Measurements from ENCODE around the gene SNHG17.
"Not testable (repeated sequence)": the region's sequence is repeated elsewhere in the genome, so short reads cannot be mapped to it uniquely, and the experiment has no call there.

SNHG17 gene

DNA sequence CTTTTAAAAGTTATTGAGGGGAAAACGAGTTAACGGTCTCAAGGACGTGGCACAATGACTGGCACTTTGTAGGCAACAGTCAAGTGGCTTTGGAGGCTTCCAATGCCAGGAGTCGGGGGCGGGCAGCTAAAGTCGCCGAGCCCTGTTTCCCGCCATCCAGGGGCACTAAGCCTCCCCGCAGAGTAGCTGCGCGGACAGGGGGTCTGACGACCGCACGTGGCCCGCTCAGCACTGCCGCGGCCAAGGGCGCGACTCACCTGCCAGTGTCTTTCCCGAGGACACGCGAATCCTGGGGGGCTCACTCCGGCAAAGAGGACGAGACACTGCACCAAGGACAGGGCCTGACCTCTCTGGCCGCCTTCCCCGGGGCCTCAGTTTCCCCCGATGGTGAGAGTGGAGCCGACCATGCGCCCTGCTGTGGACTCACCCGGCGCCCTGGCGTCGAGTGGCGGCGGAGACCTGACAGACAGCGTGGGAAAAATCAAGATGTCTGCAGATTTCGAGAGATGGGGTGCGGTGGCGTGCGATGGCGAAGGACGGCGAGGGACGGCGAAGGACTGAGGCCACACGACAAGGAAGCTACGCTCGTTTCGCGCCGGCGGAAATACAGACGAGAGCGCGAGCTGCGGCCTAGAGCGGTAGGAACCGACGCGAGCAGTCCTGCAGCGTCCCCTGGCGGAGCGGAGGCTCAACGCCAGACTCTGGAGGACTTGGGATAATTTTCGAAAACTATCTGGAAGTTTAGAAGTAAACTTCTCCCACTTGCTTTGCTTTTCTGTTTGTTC is at the start of gene SNHG17:
SNHG17 (minus strand) TSS at position 559 of the 785 bp plus-strand sequence.
- peak; percentile 86 for DNase-seq

DNA sequence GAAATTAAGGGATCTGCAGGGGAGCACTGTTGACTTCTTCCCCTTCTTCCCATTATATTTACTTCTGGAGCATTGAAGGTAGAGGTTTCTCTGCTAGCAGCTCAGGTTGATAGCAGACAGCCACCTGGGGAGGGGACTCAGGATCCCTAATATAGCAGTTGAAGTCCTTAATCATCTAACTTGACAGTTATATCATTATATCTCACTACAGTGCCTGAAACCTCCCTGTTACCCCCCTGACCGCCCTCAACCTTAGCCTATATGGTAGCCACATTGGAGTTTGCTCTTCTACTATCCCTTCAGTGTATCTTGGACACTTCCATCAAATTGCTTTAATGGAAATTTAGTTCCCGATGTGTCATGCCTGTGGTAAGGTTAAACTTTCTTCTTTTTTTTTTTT is 44.5 kb upstream of the SNHG17 start:
- no peak for DNase-seq

DNA sequence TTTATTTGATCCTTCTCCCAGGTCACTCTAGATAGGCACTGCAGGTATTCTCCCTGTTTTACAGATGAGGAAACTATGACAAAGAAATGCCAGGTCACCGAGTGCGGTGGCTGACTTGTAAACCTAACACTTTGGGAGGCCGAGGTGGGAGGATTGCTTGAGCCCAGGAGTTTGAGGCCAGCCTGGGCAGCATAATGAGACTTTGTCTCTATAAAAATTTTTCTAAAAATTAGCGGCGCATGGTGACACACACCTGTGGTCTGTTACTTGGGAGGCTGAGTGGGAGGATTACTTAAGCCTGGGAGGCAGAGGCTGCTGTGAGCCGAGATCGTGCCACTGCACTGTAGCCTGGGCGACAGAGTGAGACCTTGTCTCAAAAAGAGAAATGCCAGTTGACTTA is 42.6 kb upstream of the SNHG17 start:
- DNase-seq, result no peak

DNA sequence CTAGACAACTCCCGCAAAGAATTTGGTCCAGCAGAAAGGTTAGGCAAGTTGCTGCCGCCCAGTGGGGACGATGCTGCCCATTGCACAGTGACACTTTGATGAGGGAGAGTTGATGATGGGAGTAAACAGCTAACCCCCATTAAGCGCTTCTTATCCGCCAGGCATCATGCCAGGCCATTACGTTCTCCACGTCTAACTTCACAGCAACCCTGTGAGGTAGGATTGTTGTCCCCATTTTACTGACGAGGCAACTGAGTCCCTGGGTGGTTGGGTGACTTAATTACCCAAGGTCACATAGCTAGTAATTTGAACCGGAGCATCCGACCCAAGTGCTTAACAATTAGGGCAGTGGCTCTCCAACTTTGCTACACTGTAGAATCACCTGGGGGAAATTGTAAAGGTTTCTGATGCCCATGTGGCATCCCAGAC is 38.3 kb upstream of the SNHG17 start:
- no peak for DNase-seq

DNA sequence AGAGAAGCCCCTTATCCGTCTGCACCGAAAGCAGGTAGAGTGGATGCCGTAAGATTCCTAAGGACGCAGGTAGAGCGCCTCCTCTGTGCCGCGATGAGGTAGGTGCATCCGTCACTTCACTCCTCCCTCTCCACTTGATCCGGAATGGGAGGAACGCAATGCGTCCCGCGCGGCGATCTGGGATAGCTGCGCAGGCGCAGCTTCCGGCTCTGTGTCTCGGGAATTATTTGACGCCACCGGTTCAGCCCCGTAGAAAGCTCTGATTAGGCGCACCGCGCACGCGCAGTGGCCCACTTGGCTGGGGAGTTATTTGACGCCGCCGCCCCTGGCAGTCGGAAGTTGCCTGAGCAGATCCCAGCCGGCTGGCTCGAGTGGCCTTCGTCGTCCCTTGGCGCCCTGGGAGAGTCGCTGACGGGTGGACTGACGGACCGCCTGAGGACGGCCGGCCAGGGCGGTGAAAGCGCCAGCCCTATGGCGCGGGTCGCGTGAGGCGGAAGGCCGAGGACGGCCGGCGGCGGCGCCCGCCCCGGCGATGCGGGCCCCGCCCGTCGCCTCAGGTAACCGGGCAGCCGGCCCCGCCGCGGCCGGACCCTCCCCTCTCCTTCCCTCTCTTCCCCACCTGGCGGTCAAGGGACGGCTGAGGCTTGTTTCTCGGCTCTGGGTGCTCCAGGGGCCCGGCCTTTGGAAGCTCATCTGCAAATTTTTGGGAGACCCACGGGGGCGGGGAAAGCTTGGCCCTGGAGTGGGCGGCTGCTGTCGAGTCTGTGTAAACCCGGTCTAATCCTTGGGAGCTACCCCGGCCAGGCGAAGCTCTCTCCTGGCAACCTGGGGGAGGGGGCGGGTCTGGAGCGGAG is 37.6 kb upstream of the SNHG17 start, which contains the start of gene RALGAPB:
RALGAPB (plus strand) TSS at position 331 of the 854 bp plus-strand sequence. CDS start 15,590 bp downstream, outside the sequence.
- DNase-seq, result peak; percentile 97

DNA sequence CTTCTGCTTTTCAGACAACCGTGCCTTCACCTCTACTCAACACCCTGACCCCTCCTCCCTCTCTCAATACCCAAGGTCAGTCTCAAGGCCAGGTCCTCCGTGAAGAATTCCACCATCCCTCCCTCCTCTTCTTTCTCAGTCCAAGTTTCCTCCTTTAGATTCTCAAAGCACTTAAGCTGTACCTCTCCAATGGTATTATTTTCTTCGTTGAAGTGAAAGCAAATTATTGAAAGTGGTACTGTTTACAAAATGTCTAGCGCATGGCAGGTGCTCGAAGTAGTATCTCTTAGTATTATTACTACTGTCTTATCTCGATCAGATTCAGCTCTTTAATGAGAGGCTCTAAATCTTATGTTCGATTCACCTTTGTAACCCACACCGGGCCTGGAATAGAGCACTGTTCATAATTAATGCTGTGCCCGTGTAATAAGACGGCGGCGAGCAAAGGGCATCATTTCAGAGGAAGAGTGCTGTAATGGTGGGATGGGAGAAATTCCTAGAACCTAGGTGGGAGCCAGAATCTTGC is 36.9 kb upstream of the SNHG17 start:
- DNase-seq, result no peak

DNA sequence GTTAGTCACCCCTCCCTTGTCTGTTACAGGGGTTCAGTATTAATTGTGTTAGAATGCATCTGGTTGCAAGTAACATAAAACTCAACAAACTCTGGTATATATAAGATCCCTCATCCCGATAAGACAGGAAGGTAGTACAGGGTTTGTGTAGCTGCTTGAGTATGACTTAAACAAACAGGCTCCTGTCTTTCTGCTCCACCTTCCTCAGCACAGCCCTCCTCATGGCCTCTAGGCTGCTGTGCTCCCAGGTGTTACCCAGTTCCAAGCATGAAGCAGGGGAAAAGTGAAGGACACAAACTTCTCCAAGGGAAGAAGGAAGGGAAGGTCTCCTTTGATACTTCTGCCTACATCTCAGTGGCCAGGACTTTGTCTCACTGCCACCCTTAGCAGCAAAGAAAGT is 36.1 kb upstream of the SNHG17 start:
- DNase-seq, result no peak

DNA sequence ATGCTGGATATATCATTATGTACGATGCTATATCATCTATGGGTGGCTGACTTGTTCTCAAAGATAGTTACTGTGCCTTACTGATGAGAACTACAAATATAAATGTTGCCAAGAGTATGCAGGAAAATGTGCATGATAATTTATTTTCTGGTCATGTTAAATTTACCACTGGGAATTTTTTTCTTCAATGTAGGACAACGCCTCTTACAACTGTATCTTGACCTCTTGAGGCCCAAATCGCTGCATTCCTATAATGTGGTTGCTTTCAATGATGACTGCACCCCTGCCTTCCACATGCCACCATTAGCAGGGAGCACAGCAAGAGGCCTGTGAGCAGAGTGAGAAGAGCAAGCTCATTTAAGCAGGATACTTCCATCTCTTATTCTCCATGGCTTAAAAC is 31.9 kb upstream of the SNHG17 start:
- no peak for DNase-seq

DNA sequence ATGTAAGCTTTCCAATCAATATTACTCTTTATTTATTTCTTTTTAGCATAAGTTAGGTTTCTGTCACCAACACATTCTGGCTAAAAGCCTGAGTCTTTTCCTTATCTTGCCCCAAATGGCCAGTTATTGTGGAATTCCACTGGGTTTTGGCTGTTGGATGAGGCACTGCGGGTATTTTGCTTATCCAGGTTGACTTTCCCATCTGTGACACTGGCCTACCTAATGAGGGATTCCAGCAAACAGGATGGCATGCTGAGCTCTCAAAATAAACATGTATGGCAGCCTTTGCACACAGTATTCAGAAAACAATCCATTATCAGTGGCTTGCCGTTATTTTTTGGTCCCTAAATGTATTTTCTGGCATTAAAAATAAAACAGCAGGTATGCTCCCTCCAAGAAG is 31.0 kb upstream of the SNHG17 start:
- no peak for DNase-seq

DNA sequence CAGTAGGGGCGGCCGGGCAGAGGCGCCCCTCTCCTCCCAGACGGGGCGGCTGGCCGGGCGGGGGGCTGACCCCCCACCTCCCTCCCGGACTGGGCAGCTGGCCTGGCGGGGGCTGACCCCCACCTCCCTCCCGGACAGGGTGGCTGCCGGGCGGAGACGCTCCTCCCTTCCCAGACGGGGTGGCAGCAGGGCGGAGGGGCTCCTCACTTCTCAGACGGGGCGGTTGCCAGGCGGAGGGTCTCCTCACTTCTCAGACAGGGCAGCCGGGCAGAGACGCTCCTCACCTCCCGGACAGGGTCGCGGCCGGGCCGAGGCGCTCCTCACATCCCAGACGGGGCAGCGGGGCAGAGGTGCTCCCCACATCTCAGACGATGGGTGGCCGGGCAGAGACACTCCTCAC is 26.4 kb upstream of the SNHG17 start:
- not testable (repeated sequence) for DNase-seq

DNA sequence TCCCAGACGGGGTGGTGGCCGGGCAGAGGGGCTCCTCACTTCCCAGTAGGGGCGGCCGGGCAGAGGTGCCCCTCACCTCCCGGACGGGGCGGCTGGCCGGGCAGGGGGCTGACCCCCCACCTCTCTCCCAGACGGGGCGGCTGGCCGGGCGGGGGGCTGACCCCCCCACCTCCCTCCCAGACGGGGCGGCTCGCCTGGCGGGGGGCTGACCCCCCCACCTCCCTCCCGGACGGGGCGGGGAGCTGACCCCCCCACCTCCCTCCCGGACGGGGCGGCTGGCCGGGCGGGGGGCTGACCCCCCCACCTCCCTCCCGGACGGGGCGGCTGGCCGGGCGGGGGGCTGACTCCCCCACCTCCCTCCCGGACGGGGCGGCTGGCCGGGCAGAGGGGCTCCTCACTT is 26.0 kb upstream of the SNHG17 start:
- not testable (repeated sequence) for DNase-seq

DNA sequence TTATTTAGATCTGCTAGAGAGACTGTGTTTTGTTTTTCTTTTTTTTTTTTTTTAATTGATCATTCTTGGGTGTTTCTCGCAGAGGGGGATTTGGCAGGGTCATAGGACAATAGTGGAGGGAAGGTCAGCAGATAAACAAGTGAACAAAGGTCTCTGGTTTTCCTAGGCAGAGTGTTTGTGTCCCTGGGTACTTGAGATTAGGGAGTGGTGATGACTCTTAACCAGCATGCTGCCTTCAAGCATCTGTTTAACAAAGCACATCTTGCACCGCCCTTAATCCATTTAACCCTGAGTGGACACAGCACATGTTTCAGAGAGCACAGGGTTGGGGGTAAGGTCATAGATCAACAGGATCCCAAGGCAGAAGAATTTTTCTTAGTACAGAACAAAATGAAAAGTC is 25.5 kb upstream of the SNHG17 start:
- DNase-seq, result not testable (repeated sequence)

DNA sequence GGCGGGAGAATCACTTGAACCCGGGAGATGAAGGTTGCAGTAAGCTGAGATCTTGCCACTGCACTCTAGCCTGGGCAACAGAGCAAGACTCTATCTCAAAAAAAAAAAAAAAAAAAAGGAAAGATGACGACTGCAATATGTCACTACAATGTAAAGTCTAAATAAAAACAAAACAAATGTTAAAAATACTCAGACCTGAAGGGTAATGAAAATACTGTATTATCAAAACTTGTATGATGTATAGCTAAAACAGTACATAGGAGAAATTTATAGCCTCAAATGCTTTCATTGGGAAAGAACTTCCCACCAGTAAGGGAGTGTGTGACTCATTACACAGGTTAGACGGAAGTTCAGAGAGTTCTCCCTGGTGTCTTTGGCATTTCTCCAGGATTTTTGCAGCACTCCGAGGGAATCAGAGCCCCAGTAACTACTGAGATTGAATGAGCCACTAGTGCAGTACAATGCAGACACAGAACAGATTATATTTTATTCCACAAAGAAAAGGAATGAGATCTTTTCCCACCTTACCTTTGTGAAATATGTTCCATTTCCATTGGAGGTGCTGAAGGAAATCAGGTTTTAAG is 25.0 kb upstream of the SNHG17 start:
- DNase-seq, result peak; percentile 68

DNA sequence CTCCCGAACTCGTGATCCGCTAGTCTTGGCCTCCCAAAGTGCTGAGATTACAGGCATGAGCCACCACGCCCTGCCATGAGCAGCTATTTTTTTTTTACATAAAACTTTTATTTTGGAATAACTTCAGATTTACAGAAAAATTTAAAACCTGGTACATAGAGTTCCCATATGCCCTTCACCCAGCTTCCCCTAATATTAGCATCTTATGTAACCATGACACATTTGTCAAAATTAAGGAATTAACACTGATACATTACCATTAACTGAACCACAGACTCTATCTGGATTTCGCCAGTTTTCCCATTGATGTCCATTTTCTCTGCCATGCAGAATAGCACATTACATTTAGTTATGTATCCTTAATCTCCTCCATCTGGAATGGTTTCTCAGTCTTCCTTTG is 23.2 kb upstream of the SNHG17 start:
- DNase-seq, result no peak

DNA sequence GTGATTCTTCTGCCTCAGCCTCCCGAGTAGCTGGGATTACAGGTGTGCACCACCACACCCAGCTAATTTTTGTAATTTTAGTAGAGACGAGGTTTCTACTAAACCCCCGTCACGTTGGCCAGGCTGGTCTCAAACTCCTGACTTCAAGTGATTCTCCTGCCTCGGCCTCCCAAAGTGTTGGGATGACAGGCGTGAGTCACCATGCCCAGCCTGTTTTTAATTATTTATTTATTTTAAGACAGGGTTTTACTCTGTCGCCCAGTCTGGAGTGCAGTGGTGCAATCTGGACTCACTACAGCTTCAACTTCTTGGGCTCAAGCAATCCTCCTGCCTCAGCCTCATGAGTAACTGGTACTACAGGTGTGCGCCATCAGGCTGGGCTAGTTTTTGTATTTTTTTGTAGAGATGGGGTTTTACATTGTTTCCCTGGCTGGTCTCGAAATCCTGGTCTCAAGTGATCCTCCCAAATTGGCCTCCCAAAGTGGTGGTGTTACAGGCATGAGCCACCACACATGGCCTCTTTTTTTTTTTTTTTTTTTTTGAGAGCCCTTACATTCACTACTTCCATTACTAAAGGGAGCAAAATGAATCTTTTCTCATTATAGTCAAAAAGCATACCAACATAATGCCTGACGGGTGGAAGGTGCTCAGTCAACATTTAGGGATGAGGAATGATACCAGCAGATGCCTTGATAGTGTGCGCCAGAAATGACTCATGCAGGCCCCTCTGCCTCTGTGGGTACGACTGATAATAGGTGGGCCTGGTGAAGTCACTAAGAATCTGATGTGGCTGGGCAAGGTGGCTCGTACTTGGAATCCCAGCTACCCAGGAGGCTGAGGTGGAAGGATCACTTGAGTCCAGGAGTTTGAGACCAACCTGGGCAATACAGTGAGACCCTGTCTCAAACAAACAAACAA is 19.7 kb upstream of the SNHG17 start:
- no peak for DNase-seq

DNA sequence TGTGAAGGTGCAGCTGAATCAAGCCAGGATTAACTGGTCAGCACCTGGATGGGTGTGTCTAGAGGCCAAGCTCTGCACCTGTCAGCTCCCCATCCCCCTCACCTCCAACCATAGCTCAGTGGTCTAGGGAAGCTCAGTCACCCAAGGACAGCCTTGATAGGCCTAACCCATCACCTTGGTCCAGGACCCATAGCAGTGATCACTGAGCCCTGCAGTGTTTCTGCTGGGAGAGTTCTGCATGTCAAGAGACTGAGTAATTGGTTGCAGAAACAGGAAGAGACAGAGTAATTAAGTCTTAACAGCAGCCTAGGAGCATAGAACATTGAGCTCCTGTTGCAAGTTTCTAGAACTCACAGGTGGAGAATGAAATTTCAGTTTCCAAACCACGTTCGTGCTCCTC is 18.8 kb upstream of the SNHG17 start:
- no peak for DNase-seq

DNA sequence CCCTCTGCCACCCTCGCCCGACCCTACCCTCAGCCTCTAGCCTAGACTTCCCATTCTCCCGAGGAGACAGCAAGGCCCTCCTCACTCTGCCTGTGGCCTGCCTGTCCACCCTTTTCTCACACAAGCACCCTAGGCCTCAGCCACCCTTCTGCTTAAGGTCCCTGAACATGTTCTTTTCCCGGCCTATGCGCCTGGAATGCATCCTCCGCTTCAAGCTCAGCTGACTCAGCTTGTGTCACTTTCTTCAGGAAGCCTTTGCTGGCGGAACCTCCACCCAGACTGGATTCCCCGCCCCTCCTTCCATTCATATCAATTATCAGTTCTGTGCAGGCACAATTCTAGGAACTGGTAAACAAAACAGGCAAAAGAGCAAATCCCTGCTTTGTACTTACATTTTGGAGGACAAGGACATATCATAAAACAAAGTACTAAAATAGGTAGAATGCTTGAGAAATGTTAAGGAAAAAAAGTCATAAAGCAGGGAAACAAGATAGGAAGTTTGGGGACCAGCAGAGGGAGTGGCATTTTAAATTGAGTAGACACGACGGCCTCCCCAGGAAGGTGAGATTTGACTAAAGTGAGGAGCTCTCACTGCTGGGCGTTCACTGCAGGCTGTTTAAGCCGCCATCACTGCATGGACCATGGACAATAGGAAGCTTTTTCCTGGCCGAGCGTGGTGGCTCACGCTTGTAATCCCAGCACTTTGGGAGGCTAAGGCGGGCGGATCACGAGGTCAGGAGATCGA is 17.9 kb upstream of the SNHG17 start:
- no peak for DNase-seq

DNA sequence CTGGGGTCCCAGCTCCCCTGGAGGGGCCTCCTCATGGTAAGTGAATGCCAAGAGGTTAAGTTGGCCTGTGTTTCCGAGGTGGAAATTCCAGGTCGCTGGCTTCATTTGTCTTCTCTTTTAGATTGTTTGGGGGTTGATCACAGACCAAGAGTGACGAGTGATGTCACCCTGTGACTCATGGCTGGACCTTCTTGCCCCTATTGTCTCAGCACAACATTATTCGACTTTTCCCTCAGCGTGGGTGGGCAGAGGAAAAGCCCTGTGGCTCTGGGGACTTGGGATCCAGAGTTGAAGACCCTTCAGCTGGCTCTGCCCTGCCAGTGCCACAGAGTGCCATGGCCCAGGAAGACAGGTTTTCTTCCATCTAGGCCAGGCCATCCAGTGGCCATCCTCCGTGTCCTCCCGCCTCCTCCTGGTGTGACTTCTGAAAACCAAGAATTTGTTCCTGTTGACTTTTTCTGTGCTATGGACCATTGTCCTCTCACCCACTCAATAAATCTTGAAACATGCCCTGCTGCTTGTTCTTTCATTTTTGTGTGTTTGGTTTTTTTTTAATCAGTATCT is 15.4 kb upstream of the SNHG17 start:
- no peak for DNase-seq

DNA sequence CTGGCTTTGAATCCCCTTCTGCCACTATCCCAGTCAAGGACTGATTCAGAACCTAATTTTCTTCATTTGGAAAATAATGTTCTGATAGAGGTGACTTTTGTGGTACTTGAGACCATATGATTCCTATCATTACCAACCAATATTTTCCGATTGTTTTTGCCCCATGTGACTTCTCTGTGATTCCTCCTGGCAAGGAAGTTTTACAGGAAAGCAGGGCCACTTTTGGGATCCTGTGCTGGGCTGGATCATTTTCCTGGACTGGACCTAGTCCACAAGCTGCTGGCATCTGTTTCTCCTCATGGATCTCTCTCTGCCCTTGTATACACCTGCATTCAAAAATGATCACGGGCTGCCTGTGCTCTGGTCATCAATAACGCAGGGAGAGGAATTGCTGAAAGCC is 13.9 kb upstream of the SNHG17 start:
- DNase-seq, result no peak

DNA sequence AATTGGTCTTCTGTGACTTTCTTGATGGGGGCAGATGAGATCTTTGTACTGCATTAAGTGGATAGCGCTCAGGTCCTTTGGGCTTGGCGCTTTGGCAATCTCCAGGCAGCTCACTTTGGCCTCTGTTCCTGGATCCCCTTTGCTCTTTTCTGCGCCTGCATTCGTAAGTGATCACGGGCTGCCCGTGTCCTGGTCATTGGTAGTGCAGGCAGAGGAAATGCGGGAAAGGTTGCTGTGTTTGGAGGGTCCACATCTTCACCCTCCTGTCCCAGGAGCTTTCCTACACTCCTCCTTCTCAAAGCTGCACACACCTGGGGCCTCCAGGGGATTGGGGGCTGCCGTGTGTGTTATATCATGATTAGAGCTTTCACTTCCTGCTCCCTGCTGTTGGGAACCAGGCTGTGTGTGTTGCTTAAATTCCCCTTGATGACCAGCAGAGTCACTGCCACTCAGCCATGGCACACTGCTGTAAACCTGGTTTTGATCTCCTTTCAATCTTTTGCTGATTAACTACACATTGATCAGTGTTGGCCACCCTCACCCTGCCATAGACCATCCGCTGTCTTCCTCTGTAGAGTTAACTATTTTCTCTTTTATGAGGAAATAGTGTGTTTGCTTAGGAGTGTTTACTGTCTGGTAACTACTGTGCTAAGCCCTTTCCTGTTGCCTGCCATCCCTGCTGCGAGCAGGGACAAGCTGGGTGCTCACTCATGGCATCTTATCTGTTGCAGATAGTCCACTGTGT is 13.0 kb upstream of the SNHG17 start:
- no peak for DNase-seq

Data from NCI-H510A treated with DMSO at 0.1 percent for 48 hours (cell line).